HG03039 (cell line): Measurements from ENCODE around the gene RHBDL3.

ENCODE experiments used
- ATAC-seq: cut with Tn5 transposase; IDR thresholded peaks from one replicate; pipeline ENCODE4 v1.9.1; 2021; ENCODE audit warnings: mild to moderate bottlenecking, moderate library complexity; ENCODE audit not compliant: unreplicated experiment

RHBDL3 gene

DNA sequence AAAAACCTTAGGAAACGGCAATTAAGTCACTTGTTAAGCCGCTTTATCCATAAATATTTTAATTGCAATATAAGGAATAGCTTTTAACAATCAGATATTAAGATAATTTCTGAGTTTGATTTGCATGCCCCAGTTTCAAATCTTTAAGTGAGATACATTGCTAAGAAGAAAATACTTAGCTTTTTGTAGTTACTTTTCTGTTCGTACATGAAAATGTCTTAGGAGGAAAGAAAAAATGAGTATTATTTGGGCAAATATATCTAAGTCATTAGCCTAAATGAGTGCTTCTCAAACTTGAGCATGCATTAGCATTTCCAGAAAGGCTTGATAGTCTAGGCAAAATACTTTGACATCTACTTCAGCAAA lies 90.7 kb downstream of the RHBDL3 start:
- no peak for ATAC-seq

DNA sequence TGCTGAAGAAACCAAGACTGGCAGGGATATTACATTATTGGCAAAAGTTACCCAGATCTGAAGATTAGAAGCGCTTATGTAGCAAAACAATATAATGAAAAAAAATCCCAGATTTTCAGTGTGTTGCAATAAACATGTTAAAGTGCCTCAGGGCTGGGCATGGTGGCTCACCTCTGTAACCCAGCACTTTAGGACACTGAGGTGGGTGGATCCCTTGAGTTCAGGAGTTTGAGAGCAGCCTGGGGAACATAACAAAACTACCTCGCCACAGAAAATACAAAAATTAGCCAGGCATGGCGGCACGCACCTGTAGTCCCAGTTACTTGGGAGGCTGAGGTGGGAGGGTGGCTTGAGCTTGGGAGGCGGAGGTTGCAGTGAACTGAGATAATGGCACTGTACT lies 91.1 kb downstream of the RHBDL3 start:
- ATAC-seq, result no peak

DNA sequence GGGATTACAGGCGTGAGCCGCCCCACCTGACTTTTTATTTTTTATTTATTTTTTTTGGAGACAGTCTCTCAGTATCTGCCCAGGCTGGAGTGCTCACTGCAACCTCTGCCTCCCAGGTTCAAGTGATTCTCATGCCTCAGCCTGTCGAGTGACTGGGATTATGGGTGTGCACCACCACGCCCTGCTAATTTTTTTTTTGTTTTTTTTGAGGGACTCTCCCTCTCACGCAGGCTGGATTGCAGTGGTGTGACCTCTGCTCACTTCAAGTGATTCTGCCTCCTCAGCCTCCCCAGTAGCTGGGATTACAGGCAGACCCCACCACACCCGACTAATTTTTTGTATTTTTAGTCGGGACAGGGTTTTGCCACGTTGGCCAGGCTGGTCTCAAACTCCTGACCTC lies 92.0 kb downstream of the RHBDL3 start:
- ATAC-seq, result no peak

DNA sequence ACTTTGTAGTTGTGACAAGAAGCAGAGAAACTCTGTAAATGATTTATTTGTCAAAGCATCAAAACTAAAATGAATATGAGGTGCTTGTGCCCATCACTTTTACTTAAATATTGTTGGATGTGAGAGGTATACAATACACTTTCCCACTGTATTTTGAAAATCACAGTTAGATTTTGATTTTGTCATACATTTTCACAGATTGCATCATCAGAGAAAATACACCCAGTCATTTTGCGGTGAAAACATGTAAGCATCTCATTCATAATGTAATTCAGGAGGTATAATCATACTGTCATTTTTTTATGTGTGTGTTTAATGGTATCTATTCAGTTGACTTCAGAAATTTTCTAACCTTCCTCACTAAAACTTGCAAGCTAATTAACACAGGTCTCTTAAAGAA lies 95.6 kb downstream of the RHBDL3 start:
- ATAC-seq, result no peak

DNA sequence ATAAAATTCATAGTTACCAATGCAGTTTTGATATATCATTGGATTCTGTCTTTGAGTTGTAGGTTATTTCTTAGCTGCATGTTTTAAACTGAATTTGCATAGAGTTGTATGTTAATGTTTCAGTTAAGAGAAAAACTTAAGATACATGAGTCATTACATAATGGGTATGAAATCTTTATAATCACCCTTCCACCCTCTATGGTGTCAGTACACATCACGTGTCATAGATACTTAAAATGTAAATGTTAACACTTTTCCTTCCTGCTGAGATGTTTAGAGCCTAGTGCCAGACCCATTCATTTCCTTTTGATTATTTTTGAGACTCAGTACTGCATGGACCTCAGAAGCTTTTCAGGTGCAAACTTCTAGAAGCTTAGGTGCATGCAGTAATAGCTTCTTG lies 104.8 kb downstream of the RHBDL3 start:
- no peak for ATAC-seq
